GM19463 (cell line): ENCODE results near the gene AHRR.
"Not testable (repeated sequence)": the region's sequence is repeated elsewhere in the genome, so short reads cannot be mapped to it uniquely, and the experiment has no call there.

Source experiments
- ATAC-seq: cut with Tn5 transposase; IDR thresholded peaks from one replicate; pipeline ENCODE4 v1.9.1; 2021; ENCODE audit warnings: mild to moderate bottlenecking, moderate library complexity; ENCODE audit not compliant: unreplicated experiment

The AHRR gene

GRCh38 chr5:321230-321725 lies at the start of gene AHRR:
AHRR (plus strand) TSS chr5:321714; CDS start chr5:343903, 22,189 bp downstream.
- ATAC-seq = peak; percentile 45

GRCh38 chr5:271828-272167 lies 49.7 kb upstream of the AHRR start:
- not testable (repeated sequence) for ATAC-seq

GRCh38 chr5:273091-273490 lies 48.4 kb upstream of the AHRR start:
- ATAC-seq = not testable (repeated sequence)

- ATAC-seq = not testable (repeated sequence)
These were observed 48.0 kb upstream of the AHRR start for GRCh38 chr5:273491-273890.

GRCh38 chr5:274346-274745 lies 47.2 kb upstream of the AHRR start:
- ATAC-seq = not testable (repeated sequence)

GRCh38 chr5:278646-279045 lies 42.9 kb upstream of the AHRR start:
- no peak for ATAC-seq

GRCh38 chr5:279051-279665 lies 42.4 kb upstream of the AHRR start:
- ATAC-seq = not testable (repeated sequence)

GRCh38 chr5:285991-286557 lies 35.4 kb upstream of the AHRR start:
- ATAC-seq = no peak

GRCh38 chr5:290200-290599 lies 31.3 kb upstream of the AHRR start:
- ATAC-seq = not testable (repeated sequence)

GRCh38 chr5:291345-291744 lies 30.2 kb upstream of the AHRR start:
- ATAC-seq = not testable (repeated sequence)

GRCh38 chr5:294788-295187 lies 26.7 kb upstream of the AHRR start:
- not testable (repeated sequence) for ATAC-seq

GRCh38 chr5:296207-296606 lies 25.3 kb upstream of the AHRR start:
- not testable (repeated sequence) for ATAC-seq

GRCh38 chr5:296954-297353 lies 24.6 kb upstream of the AHRR start:
- ATAC-seq = not testable (repeated sequence)

- not testable (repeated sequence) for ATAC-seq
These were observed 24.1 kb upstream of the AHRR start for GRCh38 chr5:297448-297847.

- not testable (repeated sequence) for ATAC-seq
These were observed 23.4 kb upstream of the AHRR start for GRCh38 chr5:297991-298736.

- no peak for ATAC-seq
These were observed 22.8 kb upstream of the AHRR start for GRCh38 chr5:298737-299125.

GRCh38 chr5:299921-300320 lies 21.6 kb upstream of the AHRR start:
- not testable (repeated sequence) for ATAC-seq

GRCh38 chr5:300691-301435 lies 20.7 kb upstream of the AHRR start:
- ATAC-seq = not testable (repeated sequence)

- not testable (repeated sequence) for ATAC-seq
These were observed 19.1 kb upstream of the AHRR start for GRCh38 chr5:302416-302815.

- no peak for ATAC-seq
These were observed 18.5 kb upstream of the AHRR start for GRCh38 chr5:302966-303365.

GRCh38 chr5:303741-304140 lies 17.8 kb upstream of the AHRR start:
- ATAC-seq = not testable (repeated sequence)
